ENCODE data around the gene STPG3. TPM values are rescaled to one million over a fixed set of nuclear protein-coding genes. Genes with fewer than 3 reads are reported as not detected.

The STPG3 gene
- total and polyA plus RNA-seq, 2 of the 13 experiments (the other 11 are each of a cell fraction or from before 2014, with no cell fraction given) = not detected

DNA sequence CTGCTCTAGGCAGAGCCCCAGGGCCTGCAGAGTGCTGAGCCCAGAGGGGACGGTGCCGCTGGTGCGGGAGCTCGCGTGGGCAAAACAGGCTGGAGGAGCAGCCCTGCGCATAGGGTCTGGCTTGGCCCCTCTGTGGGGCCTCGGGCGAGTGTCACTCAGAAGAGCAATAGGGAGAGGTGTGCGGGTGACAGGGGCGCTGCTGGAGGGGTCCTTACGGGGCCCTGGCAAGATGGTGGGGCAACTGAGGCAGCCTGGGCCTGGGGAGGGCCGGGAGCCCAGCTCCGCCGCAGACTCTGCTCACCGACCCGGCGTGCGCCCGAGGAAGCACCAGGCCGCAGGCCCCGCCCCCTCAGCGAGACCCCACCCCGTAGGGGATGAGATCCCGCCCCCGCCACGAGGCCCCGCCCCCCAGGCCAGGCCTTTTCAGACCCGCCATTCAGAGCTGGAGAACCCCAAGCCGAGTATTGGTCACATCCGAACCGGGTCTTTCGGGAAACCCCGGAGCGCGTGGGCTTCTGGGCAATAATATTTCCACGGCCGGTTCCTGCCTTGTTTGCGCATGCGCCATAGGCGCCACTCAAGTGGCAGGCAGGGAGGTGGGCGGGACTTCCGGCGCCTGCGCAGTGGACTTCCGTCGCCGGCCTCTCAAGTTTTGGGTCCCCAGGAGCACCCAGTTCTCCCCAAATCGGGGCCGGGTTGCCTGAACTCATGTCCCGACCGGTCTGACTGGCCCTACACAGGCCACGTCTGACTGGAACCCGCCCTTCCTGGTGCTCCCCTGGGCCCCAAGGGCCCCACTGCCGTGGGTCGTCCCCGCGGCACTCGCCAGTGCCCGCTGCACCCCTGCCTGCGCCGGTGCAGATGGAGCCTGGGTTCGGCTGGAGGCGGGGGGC is 27.8 kb upstream of the STPG3 start (continued):
- 0 out of 2 replicates have a peak, but pooled peaks have one; percentile 18 for TF ChIP-seq ZNF567 (CRISPR knock-in tag; IDR thresholded peaks at IDR 0.05; ENCODE audit: borderline replicate concordance)
- TF ChIP-seq, protein P1, sequence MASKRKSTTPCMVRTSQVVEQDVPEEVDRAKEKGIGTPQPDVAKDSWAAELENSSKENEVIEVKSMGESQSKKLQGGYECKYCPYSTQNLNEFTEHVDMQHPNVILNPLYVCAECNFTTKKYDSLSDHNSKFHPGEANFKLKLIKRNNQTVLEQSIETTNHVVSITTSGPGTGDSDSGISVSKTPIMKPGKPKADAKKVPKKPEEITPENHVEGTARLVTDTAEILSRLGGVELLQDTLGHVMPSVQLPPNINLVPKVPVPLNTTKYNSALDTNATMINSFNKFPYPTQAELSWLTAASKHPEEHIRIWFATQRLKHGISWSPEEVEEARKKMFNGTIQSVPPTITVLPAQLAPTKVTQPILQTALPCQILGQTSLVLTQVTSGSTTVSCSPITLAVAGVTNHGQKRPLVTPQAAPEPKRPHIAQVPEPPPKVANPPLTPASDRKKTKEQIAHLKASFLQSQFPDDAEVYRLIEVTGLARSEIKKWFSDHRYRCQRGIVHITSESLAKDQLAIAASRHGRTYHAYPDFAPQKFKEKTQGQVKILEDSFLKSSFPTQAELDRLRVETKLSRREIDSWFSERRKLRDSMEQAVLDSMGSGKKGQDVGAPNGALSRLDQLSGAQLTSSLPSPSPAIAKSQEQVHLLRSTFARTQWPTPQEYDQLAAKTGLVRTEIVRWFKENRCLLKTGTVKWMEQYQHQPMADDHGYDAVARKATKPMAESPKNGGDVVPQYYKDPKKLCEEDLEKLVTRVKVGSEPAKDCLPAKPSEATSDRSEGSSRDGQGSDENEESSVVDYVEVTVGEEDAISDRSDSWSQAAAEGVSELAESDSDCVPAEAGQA (IDR thresholded peaks at IDR 0.05; ENCODE audit: low read depth) = no peak
- TF ChIP-seq, protein P1 (CRISPR knock-in tag; IDR thresholded peaks at IDR 0.05; ENCODE audit: borderline replicate concordance) = no peak
- no peak for TF ChIP-seq RFX3 (CRISPR knock-in tag; IDR thresholded peaks at IDR 0.05)
- peak; percentile 37; the same call in 1 of the 2 replicates for TF ChIP-seq SPEN (CRISPR knock-in tag; IDR thresholded peaks at IDR 0.05; ENCODE audit: low read depth)
- no peak for TF ChIP-seq RFX5 (IDR thresholded peaks at IDR 0.05; ENCODE audit: low read depth, low read length)
- no peak; the same call in 1 of the 2 replicates for TF ChIP-seq ZSCAN29 (CRISPR knock-in tag; conservative IDR thresholded peaks at IDR 0.05)
- TF ChIP-seq NCOA5 (CRISPR knock-in tag; IDR thresholded peaks at IDR 0.05) = no peak
- TF ChIP-seq, protein P2, sequence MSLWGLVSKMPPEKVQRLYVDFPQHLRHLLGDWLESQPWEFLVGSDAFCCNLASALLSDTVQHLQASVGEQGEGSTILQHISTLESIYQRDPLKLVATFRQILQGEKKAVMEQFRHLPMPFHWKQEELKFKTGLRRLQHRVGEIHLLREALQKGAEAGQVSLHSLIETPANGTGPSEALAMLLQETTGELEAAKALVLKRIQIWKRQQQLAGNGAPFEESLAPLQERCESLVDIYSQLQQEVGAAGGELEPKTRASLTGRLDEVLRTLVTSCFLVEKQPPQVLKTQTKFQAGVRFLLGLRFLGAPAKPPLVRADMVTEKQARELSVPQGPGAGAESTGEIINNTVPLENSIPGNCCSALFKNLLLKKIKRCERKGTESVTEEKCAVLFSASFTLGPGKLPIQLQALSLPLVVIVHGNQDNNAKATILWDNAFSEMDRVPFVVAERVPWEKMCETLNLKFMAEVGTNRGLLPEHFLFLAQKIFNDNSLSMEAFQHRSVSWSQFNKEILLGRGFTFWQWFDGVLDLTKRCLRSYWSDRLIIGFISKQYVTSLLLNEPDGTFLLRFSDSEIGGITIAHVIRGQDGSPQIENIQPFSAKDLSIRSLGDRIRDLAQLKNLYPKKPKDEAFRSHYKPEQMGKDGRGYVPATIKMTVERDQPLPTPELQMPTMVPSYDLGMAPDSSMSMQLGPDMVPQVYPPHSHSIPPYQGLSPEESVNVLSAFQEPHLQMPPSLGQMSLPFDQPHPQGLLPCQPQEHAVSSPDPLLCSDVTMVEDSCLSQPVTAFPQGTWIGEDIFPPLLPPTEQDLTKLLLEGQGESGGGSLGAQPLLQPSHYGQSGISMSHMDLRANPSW (CRISPR knock-in tag; IDR thresholded peaks at IDR 0.05; ENCODE audit: borderline replicate concordance) = no peak
- no peak for TF ChIP-seq RBM39 (IDR thresholded peaks at IDR 0.05; ENCODE audit: low read depth, low read length, poor library complexity, severe bottlenecking)
- TF ChIP-seq, protein P3, sequence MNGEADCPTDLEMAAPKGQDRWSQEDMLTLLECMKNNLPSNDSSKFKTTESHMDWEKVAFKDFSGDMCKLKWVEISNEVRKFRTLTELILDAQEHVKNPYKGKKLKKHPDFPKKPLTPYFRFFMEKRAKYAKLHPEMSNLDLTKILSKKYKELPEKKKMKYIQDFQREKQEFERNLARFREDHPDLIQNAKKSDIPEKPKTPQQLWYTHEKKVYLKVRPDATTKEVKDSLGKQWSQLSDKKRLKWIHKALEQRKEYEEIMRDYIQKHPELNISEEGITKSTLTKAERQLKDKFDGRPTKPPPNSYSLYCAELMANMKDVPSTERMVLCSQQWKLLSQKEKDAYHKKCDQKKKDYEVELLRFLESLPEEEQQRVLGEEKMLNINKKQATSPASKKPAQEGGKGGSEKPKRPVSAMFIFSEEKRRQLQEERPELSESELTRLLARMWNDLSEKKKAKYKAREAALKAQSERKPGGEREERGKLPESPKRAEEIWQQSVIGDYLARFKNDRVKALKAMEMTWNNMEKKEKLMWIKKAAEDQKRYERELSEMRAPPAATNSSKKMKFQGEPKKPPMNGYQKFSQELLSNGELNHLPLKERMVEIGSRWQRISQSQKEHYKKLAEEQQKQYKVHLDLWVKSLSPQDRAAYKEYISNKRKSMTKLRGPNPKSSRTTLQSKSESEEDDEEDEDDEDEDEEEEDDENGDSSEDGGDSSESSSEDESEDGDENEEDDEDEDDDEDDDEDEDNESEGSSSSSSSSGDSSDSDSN (CRISPR knock-in tag; IDR thresholded peaks at IDR 0.05) = 0 out of 2 replicates have a peak, but pooled peaks have one; percentile 3
- no peak for TF ChIP-seq ZBTB7A (CRISPR knock-in tag; IDR thresholded peaks at IDR 0.05)
- no peak for TF ChIP-seq ZNF235 (CRISPR knock-in tag; IDR thresholded peaks at IDR 0.05; ENCODE audit: borderline replicate concordance)
- peak; percentile 78 for TF ChIP-seq PHF20 (CRISPR knock-in tag; IDR thresholded peaks at IDR 0.05)
- TF ChIP-seq ZBTB42 (CRISPR knock-in tag; IDR thresholded peaks at IDR 0.05) = no peak; the same call in 1 of the 2 replicates
- no peak for TF ChIP-seq HMG20A (CRISPR knock-in tag; IDR thresholded peaks at IDR 0.05; ENCODE audit: borderline replicate concordance)

All from HepG2 (cell line).